OCI-LY7 (cell line): ENCODE data around the gene BPIFB1. TPM values are rescaled to one million over a fixed set of nuclear protein-coding genes. Genes with fewer than 3 reads are reported as not detected.

Source experiments
- BruUV-seq: library from RNA; stranded (reverse); fragments of 400-500 nt; replicated peaks from 2 replicates; lab custom pipeline; 2021; lab: Mats Ljungman, UMichigan
- CTCF ChIA-PET: fragments of 300-600 bp; sonication (Branson Sonifier 250); formaldehyde crosslinking; loops from one replicate; lab custom pipeline; 2022; ENCODE audit warnings: antibody characterized with exemption; ENCODE audit not compliant: unreplicated experiment; lab: Charles Lee
- POLR2A ChIA-PET: fragments of 300-600 bp; sonication (Branson Sonifier 250); formaldehyde crosslinking; loops from one replicate; lab custom pipeline; 2022; ENCODE audit warnings: antibody characterized with exemption; lab: Charles Lee
- DNase-seq: peaks from one replicate; pipeline ENCODE4 v3.0.0-alpha.2; 2015; ENCODE audit warnings: low spot score
- H2AFZ ChIP-seq: fragments of 200-600 bp; sonication (generic), shearing (Covaris generic); 2 replicates; pipeline ENCODE4 v1.6.1; 2014; ENCODE audit warnings: mild to moderate bottlenecking, antibody characterized with exemption, low read length, moderate library complexity
- H3K27ac ChIP-seq: fragments of 200-600 bp; sonication (generic); 2 replicates; pipeline ENCODE4 v1.5.1; 2014; ENCODE audit warnings: mixed run types, low read depth, mild to moderate bottlenecking, moderate library complexity, low read length, inconsistent platforms; ENCODE audit not compliant: poor library complexity, severe bottlenecking
- H3K36me3 ChIP-seq: fragments of 200-600 bp; sonication (generic); 2 replicates; pipeline ENCODE4 v1.6.1; 2014; ENCODE audit warnings: mild to moderate bottlenecking, antibody characterized with exemption, low read length, moderate library complexity, mixed read lengths; ENCODE audit not compliant: insufficient read depth
- H3K4me1 ChIP-seq: fragments of 200-600 bp; sonication (generic); 2 replicates; pipeline ENCODE4 v1.5.1; 2014; ENCODE audit warnings: mild to moderate bottlenecking, low read length; ENCODE audit not compliant: insufficient read depth, poor library complexity, severe bottlenecking
- H3K4me2 ChIP-seq: fragments of 200-600 bp; sonication (generic); 2 replicates; pipeline ENCODE4 v1.6.1; 2014; ENCODE audit warnings: mild to moderate bottlenecking, low read length
- H3K4me3 ChIP-seq: fragments of 200-600 bp; sonication (generic); 2 replicates; pipeline ENCODE4 v1.5.1; 2014; ENCODE audit warnings: mild to moderate bottlenecking, low read depth, low read length; ENCODE audit not compliant: poor library complexity, severe bottlenecking
- H3K79me2 ChIP-seq: fragments of 200-600 bp; sonication (generic); 2 replicates; pipeline ENCODE4 v1.6.1; 2016; ENCODE audit warnings: low read depth, mild to moderate bottlenecking, low read length, moderate library complexity, mixed read lengths; ENCODE audit not compliant: insufficient read depth
- H3K9me2 ChIP-seq: fragments of 200-600 bp; sonication (generic); 2 replicates; pipeline ENCODE4 v1.6.1; 2016; ENCODE audit warnings: mild to moderate bottlenecking, low read length, mixed read lengths; ENCODE audit not compliant: insufficient read depth
- H3K9me3 ChIP-seq: fragments of 200-600 bp; sonication (generic); 2 replicates; pipeline ENCODE4 v1.6.1; 2014; ENCODE audit warnings: mild to moderate bottlenecking, mixed run types, low read length, mixed read lengths
- H4K20me1 ChIP-seq: fragments of 200-600 bp; sonication (generic); 2 replicates; pipeline ENCODE4 v1.6.1; 2014; ENCODE audit warnings: mild to moderate bottlenecking, antibody characterized with exemption, low read length, moderate library complexity, mixed read lengths; ENCODE audit not compliant: insufficient read depth
- CTCF ChIP-seq: fragments of 200-600 bp; sonication (generic); conservative IDR thresholded peaks from 2 replicates; pipeline ENCODE4 v1.5.1; 2014; ENCODE audit warnings: mild to moderate bottlenecking, antibody characterized with exemption, low read length, moderate library complexity, mixed read lengths
- EZH2phosphoT487 ChIP-seq: fragments of 200-600 bp; sonication (generic); IDR thresholded peaks from 2 replicates; pipeline ENCODE4 v1.6.1; 2018; ENCODE audit warnings: low read depth, borderline replicate concordance, mild to moderate bottlenecking, mixed run types, antibody characterized with exemption, low read length, moderate library complexity, mixed read lengths
- intact Hi-C: fragments of 100-400 bp; cut with micrococcal nuclease; formaldehyde crosslinking; loops from one replicate; pipeline ENCODE4 v1.10.0; 2022; ENCODE audit not compliant: unreplicated experiment
- total RNA-seq, 2 experiments: library from RNA; depleted of rRNA in 1 of 2; stranded (reverse); fragments of >200 nt in 1 of 2; shearing (Covaris generic) in 1 of 2; gene quantifications; 2 replicates each; pipeline ENCODE4 v1.2.3, GENCODE V29; 2014 to 2022

Gene BPIFB1
- total RNA-seq, 2 experiments from 2014 or later, result not detected

GRCh38 chr20:33235696-33236095, 47.3 kb upstream of the BPIFB1 start, which contains the start of gene BPIFA1:
TSS of gene BPIFA1 (plus strand) at chr20:33235996. CDS start at chr20:33237712, 1,716 bp downstream.
- Histone ChIP-seq H3K36me3 (no peaks in the 10 kb centered on the region), H3K9me3 (no peaks in the 10 kb centered on the region), H4K20me1 (no peaks in the 10 kb centered on the region), H3K27ac (no peak within 1 kb of the TSS), H3K79me2 (no peaks in the 10 kb centered on the region), H3K9me2 (no peaks in the 10 kb centered on the region), H2AFZ (no peak within 1 kb of the TSS), H3K4me2 (no peak within 1 kb of the TSS), H3K4me1 (no peaks in the 10 kb centered on the region), H3K4me3 (no peak within 1 kb of the TSS)
- no TSS peak for BruUV-seq
- ChIA-PET POLR2A (interaction anchor here (0.6 kb wide), 1 partner anchor 161 kb away, joined by 9 read pairs; no protein-coding TSS in a partner anchor), CTCF (no interaction called here)
- intact Hi-C loops, result no loop called here
- no peak for TF ChIP-seq CTCF
- TF ChIP-seq EZH2phosphoT487, result no peak
- DNase-seq, result no peak

- Histone ChIP-seq H3K4me1 (no peaks in the 10 kb centered on the region), H3K36me3 (no peaks in the 10 kb centered on the region), H2AFZ (no peak overlapping the region), H3K9me3 (no peaks in the 10 kb centered on the region), H3K9me2 (no peaks in the 10 kb centered on the region), H3K4me3 (no peak overlapping the region), H3K27ac (no peak overlapping the region), H3K79me2 (no peaks in the 10 kb centered on the region), H4K20me1 (no peaks in the 10 kb centered on the region), H3K4me2 (no peak overlapping the region)
- TF ChIP-seq EZH2phosphoT487 (no peak), CTCF (no peak)
- ChIA-PET POLR2A (interaction anchor here (0.6 kb wide), 1 partner anchor 58 kb away, joined by 3 read pairs; no protein-coding TSS in a partner anchor), CTCF (no interaction called here)
- BruUV-seq, result no TSS peak
- intact Hi-C loops, result no loop called here
- no peak for DNase-seq
Measured at GRCh38 chr20:33236351-33236750, 46.7 kb upstream of the BPIFB1 start.

- no peak overlapping the region for H3K4me3 ChIP-seq
- H3K9me2 ChIP-seq, result no peaks in the 10 kb centered on the region
- intact Hi-C loops, result no loop called here
- no peaks in the 10 kb centered on the region for H3K79me2 ChIP-seq
- ChIA-PET CTCF (no interaction called here), POLR2A (no interaction called here)
- DNase-seq, result no peak
- H2AFZ ChIP-seq, result no peak overlapping the region
- no peak overlapping the region for H3K27ac ChIP-seq
- no peaks in the 10 kb centered on the region for H4K20me1 ChIP-seq
- no peaks in the 10 kb centered on the region for H3K36me3 ChIP-seq
- H3K4me1 ChIP-seq, result no peaks in the 10 kb centered on the region
- H3K9me3 ChIP-seq, result no peaks in the 10 kb centered on the region
- H3K4me2 ChIP-seq, result no peak overlapping the region
- BruUV-seq, result no TSS peak
- TF ChIP-seq EZH2phosphoT487 (no peak), CTCF (no peak)
Measured at GRCh38 chr20:33237989-33238388, 45.0 kb upstream of the BPIFB1 start.
